GM21723 (cell line): Measurements from ENCODE around the gene CXCL11.
"Not testable (repeated sequence)": the region's sequence is repeated elsewhere in the genome, so short reads cannot be mapped to it uniquely, and the experiment has no call there.

ENCODE experiments used
- ATAC-seq: cut with Tn5 transposase; IDR thresholded peaks from one replicate; pipeline ENCODE4 v1.9.1; 2021; ENCODE audit warnings: mild to moderate bottlenecking, moderate library complexity; ENCODE audit not compliant: unreplicated experiment

CXCL11 gene

DNA sequence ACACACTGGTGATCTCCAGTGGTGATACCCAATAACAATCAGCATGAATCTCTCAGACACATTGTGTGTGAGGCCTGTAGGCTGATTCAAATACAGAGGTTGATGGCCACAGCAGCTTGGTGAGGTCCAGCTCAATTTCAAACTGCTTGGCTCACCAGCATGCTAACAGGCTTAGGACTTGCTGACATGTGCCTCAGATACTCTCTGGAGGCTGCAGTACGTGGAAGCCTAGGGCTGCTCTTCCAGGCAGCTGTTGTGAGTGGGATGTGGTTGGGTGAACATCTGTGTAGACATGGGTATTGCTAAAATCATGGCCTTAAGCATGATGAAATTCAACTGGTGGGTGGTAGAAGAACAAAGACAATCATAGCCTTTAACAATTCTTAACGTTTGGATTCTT is 32.8 kb downstream of the CXCL11 start:
- ATAC-seq = no peak

DNA sequence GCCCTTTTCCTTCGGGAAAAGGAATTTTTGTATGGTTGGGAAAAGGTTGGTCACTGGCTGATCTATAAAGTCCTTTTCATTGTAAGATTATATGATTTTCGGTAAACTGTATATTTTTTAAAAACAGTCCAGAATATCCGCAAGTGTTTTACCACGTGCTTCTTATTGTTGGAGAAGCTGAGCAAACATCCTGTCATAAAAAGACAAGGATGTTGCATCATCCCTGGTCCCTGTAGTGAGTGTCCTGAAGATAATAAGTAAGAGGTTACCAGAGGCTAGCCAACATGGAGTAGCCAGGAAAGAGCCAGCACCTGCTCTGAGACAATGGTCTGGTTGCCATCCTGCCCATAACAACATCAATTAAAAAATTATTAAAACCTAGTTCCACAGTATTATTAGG is 33.7 kb downstream of the CXCL11 start:
- ATAC-seq = no peak

DNA sequence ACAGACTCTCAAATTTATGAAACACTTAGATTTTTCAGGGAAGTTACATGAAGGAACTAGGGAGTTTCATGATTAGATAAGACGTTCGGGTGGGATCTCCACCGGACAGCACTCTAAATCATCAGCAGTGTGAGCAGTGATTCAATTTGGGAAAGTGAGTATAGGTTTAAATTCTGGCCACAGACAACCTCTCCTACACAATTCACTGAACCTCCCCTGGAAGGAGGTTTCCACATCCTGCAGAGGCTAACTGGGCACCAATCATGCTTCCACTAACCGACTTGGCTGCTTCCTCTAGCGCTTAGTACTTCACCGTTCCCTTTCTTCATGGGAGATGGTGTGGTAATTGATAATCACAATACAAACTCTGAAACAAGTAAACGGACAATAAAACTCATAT is 34.2 kb downstream of the CXCL11 start:
- ATAC-seq = no peak

DNA sequence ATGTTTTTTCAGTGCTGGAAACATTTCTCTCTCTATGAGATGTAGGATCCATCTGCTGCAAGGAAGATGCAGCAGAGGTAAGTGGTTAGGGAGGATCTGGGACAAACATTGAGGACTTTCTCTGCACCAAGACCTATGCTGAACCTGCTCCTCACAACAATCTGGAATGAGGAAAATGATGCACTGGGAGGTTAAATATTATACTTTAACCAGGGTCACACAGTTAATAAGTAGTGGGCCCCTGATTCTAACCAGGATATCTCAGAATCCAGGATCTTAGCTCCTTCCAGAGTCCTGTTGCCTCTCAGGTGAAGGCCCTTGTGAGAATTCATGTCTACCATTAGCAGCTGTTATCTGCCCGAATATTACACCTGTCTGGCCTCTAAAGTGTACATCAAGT is 35.6 kb downstream of the CXCL11 start:
- ATAC-seq = no peak

DNA sequence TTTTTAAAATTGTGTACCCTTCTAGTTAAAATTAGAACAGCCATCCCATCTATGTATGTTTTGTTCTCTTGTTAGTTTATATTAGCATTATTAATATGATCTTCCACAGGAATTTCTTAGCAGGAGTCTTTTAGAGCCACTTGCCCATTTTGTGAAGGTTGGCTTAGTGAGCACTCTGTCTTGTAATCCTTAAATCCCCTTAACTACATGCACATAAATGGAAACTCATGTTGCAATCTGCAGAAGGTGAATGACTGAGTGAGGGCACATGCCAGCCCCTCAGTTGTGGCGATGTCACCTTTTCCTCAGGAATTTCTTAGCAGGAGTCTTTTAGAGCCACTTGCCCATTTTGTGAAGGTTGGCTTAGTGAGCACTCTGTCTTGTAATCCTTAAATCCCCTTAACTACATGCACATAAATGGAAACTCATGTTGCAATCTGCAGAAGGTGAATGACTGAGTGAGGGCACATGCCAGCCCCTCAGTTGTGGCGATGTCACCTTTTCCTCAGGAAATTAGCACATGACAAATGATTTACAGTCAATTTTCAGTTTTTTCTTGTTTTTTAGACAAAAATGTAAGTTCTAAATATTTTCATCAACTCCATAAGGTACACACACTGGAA is 37.2 kb downstream of the CXCL11 start:
- ATAC-seq = not testable (repeated sequence)

- no peak for ATAC-seq
Measured at GRCh38 chr4:75997946-75998345, 37.9 kb downstream of the CXCL11 start.

DNA sequence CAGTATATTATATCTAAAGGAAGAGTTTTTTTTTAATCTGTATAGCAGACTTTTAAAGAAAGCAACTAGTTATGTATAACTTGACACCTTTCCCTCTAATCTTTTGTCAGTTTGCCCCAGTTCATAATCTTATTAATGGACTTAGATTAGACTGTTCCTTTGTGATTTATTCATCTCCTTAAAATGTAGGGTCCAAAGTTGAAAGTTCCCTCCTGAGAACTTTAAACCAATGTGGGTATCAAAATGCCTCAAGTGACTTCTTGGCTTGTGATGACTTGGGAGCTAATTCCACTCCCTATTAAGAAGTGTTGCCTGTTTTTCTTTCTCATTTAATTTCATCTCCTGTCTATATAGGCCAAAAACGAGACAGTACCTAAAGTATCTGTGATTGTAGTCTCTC is 38.8 kb downstream of the CXCL11 start:
- no peak for ATAC-seq

GRCh38 chr4:75995727-75996126 is 40.1 kb downstream of the CXCL11 start:
- ATAC-seq = no peak

GRCh38 chr4:75992462-75992861 is 43.4 kb downstream of the CXCL11 start:
- ATAC-seq = no peak

GRCh38 chr4:75989846-75990528 is 45.9 kb downstream of the CXCL11 start:
- no peak for ATAC-seq

GRCh38 chr4:75985116-75985515 is 50.8 kb downstream of the CXCL11 start:
- ATAC-seq = no peak
